Dedifferentiated amniotic fluid mesenchymal stem cell (primary cell): ENCODE data around the gene TRMT13.
"Not testable (repeated sequence)": the region's sequence is repeated elsewhere in the genome, so short reads cannot be mapped to it uniquely, and the experiment has no call there.

Experiments
- DNase-seq: peaks from one replicate; pipeline ENCODE4 v3.0.0-alpha.2; 2016; ENCODE audit errors: extremely low spot score

The TRMT13 gene

GRCh38 chr1:100164216-100164615, 31.3 kb downstream of the TRMT13 start:
- DNase-seq: peak; percentile 66

DNA sequence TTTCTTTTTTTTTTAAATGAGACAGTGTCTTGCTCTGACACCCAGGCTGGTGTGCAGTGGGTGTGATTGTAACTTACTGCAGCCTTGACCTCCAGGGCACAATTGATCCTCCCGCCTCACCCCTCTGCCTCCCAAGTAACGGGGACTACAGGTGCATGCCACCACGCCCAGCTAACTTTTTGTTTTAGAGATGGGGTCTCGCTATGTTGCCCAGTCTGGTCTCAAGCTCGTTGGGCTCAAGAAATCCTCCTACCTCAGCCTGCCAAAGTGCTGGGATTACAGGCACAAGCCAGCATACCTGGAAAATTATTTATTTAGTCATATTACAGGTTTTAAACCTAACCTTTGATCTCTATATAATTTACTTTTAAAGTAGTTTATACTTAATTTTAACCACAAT, 31.7 kb downstream of the TRMT13 start:
- DNase-seq: no peak

DNA sequence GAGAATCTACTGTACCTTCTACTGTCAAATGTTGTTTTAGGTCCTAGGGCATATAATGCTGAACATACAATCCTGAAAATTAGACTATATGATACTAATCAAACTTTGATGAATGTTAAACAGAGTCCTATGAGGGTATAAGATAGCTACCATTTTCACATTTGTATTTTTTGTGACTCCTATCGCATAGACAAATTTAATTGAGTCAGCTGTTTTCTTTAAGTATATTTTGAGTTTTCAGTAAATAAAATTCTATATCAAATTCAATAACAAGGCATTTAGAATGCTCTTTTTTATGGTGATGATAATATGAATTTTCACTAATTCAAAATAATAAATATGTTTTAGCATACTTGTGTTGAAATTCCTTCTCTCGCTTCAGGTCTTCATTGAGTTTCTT, 35.1 kb downstream of the TRMT13 start:
- DNase-seq: no peak

DNA sequence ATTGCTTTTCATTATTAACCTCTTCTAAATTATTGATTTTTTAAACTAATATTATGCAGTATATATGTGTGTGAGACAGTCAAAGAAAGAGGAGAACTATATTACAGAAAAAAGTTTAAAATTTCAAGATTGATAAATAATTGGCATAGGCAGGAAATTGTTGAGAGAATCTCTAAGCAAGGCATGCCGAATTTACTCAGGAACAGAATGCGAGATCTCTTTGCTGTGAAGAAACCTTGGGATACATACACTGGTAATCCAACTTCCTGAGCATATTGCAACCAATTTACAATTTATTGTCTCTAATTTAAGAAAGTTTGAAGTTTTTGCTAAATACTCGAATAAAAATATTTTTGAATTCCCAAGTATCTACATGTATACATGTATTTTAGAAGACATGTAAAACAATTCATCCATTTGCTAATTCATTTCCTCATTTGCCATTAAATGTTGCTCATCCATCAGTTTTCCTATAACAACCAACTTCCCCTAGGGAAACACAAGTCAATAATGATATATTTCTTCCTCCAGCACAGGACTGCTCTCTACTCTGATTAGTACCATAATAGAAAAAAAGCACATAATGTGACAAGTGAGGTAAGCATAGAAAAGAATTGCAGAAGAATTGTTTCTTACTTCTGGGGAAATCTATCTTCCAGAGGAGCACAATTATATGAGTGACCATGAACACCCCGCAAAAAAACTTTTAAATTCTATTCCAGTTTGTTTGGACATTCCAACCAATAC, 44.5 kb downstream of the TRMT13 start:
- no peak for DNase-seq

- DNase-seq: no peak
Observed at GRCh38 chr1:100178091-100178490, 45.1 kb downstream of the TRMT13 start, which contains the start of gene LRRC39. Gene LRRC39, minus strand, starts transcription at chr1:100178256. Its CDS starts 9,740 bp downstream, at chr1:100168516.

GRCh38 chr1:100183370-100183769, 50.4 kb downstream of the TRMT13 start:
- DNase-seq: no peak

- DNase-seq: no peak
Observed at GRCh38 chr1:100184536-100184935, 51.6 kb downstream of the TRMT13 start.

- peak; percentile 20 for DNase-seq
Observed at GRCh38 chr1:100187912-100188311, 54.9 kb downstream of the TRMT13 start.

GRCh38 chr1:100188617-100189016, 55.7 kb downstream of the TRMT13 start:
- peak; percentile 66 for DNase-seq

- no peak for DNase-seq
Observed at GRCh38 chr1:100198596-100198995, 65.6 kb downstream of the TRMT13 start.

DNA sequence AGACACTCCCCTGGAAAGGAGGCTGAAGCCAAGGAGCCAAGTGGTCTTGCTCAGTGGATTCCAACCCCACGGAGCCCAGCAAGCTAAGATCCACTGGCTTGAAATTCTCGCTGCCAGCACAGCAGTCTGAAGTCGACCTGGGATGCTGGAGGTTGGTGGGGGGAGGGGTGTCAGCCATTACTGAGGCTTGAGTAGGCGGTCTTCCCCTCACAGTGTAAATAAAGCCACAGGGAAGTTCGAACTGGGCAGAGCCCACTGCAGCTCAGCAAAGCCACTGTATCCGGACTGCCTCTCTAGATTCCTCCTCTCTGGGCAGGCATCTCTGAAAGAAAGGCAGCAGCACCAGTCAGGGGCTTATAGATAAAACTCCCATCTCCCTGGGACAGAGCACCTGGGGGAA, 67.1 kb downstream of the TRMT13 start:
- DNase-seq: not testable (repeated sequence)
